CD4-positive, alpha-beta memory T cell (primary cell): Measurements from ENCODE around the gene IGLL1. TPM values are rescaled to one million over a fixed set of nuclear protein-coding genes. Genes with fewer than 3 reads are reported as not detected.

ENCODE experiments used
- CTCF ChIA-PET: fragments of 350-600 bp; sonication (Branson Sonifier 250); formaldehyde crosslinking; loops from one replicate; lab custom pipeline; 2021; ENCODE audit warnings: inconsistent platforms; ENCODE audit not compliant: partially characterized antibody; lab: Charles Lee
- POLR2A ChIA-PET: fragments of 350-600 bp; sonication (Branson Sonifier 250); formaldehyde crosslinking; loops from one replicate; lab custom pipeline; 2021; ENCODE audit not compliant: partially characterized antibody; lab: Charles Lee
- DNase-seq, 5 donors: peaks; one replicate each; pipeline versions ENCODE4 v3.0.0 to v3.0.0-alpha.2; 2020 to 2022; ENCODE audit warnings: mixed read lengths in 1 of 5
- H3K27ac ChIP-seq: one replicate; pipeline ENCODE4 v1.7.0; 2013; ENCODE audit warnings: low read depth, low read length
- H3K27me3 ChIP-seq: 2 replicates; pipeline ENCODE4 v1.7.0; 2013; ENCODE audit warnings: mild to moderate bottlenecking, low read length, moderate library complexity; ENCODE audit not compliant: insufficient read depth
- H3K36me3 ChIP-seq: 2 replicates; pipeline ENCODE4 v1.7.0; 2013; ENCODE audit warnings: mild to moderate bottlenecking, low read length, moderate library complexity; ENCODE audit not compliant: insufficient read depth
- H3K4me1 ChIP-seq: 2 replicates; pipeline ENCODE4 v1.7.0; 2013; ENCODE audit warnings: mild to moderate bottlenecking, low read length, moderate library complexity; ENCODE audit not compliant: insufficient read depth
- H3K4me3 ChIP-seq, 2 donors: one replicate each; pipeline ENCODE4 v1.7.0; 2013; ENCODE audit warnings: low read length in 2 of 2, mild to moderate bottlenecking in 1 of 2
- H3K9me3 ChIP-seq, 2 donors: one replicate each; pipeline ENCODE4 v1.7.0; 2013; ENCODE audit warnings: low read length in 2 of 2, control low read depth in 1 of 2; ENCODE audit not compliant: control insufficient read depth in 1 of 2
- H3K27ac Mint-ChIP-seq, 7 donors: one replicate each; pipeline ENCODE4 v1.8.0; 2020 to 2021; ENCODE audit warnings: mixed read lengths in 7 of 7, mild to moderate bottlenecking in 6 of 7, inconsistent platforms in 3 of 7, moderate library complexity in 3 of 7
- H3K27me3 Mint-ChIP-seq, 2 donors: one replicate each; pipeline ENCODE4 v1.8.0; 2020 to 2021; ENCODE audit warnings: mixed read lengths in 2 of 2
- H3K36me3 Mint-ChIP-seq, 2 donors: one replicate each; pipeline ENCODE4 v1.8.0; 2020 to 2021; ENCODE audit warnings: mixed read lengths in 2 of 2, inconsistent platforms in 1 of 2, mild to moderate bottlenecking in 1 of 2
- H3K4me1 Mint-ChIP-seq, 4 donors: one replicate each; pipeline ENCODE4 v1.8.0; 2020 to 2021; ENCODE audit warnings: mixed read lengths in 4 of 4, mild to moderate bottlenecking in 1 of 4
- H3K4me3 Mint-ChIP-seq, 8 donors: one replicate each; pipeline ENCODE4 v1.8.0; 2020 to 2021; ENCODE audit warnings: mixed read lengths in 8 of 8, mild to moderate bottlenecking in 7 of 8, moderate library complexity in 6 of 8, inconsistent platforms in 3 of 8
- H3K9me3 Mint-ChIP-seq, 8 donors: one replicate each; pipeline ENCODE4 v1.8.0; 2020 to 2021; ENCODE audit warnings: mixed read lengths in 8 of 8, mild to moderate bottlenecking in 5 of 8, inconsistent platforms in 3 of 8, moderate library complexity in 1 of 8
- intact Hi-C: fragments of 100-400 bp; cut with micrococcal nuclease; formaldehyde crosslinking; loops from one replicate; pipeline ENCODE4 v1.15.1; 2023
- polyA plus RNA-seq, 2 donors: library from polyadenylated mRNA; unstranded; fragments of 300-500 nt; fragmentation: Illumina TruSeq; gene quantifications; one replicate each; pipeline ENCODE4 v1.2.3, GENCODE V29; 2021
- total RNA-seq, 2 experiments: library from RNA; stranded (reverse); gene quantifications; one replicate each; pipeline ENCODE4 v1.2.3, GENCODE V29; 2021

The IGLL1 gene
- total and polyA plus RNA-seq, 4 experiments from 2014 or later = not detected

DNA sequence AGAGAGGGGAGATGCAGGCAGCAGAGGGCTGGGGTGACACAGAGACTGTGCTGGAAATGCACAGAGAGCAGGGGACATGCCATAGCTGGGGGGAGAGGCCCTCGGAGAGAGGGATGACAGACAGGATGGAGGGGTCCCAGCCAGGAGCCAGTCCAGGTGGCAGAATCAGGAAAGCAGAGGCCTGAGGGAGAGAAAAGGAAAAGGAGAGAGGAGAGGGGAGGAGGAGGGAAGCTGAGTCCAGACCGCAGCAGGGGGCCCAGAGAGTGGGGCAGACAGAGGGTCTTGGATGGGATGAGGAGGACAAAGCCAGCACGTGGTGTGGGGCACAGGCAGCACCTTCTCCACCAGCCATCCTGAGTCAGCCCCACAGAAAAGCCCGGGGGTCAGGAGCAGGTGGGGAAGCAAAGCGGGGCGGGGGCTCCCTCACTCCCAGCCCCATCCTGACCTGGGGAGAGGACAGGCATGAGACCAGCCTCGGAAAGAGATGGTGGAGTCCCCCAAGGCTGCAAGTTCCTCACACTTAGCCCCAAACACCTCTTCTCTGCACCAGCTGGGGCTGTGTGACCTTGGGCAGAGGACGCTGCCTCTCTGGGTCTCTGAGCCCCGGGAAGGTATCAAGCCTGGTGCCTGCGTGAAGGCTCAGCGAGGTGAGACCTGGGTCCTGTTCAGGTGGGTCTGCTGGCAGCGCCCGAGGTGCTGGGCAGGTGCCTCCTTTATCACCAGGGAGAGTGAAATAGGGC, 48.0 kb downstream of the IGLL1 start:
- H3K4me1 Mint-ChIP-seq = no peaks in the 10 kb centered on the region
- DNase-seq = no peak
- intact Hi-C loops = loop anchor here (10.0 kb wide), 1 partner anchor 357 kb away; no protein-coding TSS in a partner anchor

DNA sequence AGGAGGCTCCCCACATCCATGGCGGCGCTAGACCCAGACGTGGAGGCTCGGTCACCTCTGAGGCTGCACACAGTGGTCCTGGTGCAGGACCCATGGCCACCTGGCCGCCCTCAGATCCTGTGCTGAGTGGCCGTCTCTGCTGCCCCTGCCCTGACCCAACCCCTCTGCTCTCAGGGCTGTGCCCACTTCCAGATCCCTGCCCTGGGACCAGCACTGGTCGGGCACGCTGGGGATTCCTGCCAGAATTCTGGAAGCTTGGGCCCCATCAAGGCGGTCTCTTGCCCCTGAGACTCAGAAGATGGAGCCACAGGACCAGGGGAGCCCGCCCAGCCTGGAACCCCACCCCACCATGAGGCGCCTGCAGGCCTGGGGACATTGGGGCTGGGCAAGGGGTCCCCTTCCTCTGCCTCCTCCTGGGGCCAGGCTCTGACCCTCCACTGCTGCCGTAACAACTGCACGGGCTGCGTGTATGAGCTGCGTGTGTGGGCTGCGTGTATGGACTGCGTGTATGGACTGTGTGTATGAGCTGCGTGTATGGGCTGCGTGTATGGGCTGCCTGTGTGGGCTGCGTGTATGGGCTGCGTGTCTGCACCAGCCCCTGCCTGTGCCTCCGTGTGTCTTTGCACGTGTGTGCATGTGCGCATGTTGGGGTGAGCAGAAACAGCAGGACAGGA, 48.7 kb downstream of the IGLL1 start:
- no peaks in the 10 kb centered on the region for H3K4me1 ChIP-seq
- Mint-ChIP-seq H3K27ac (no peak overlapping the region), H3K4me3 (no peak overlapping the region), H3K36me3 (no peaks in the 10 kb centered on the region), H3K9me3 (peaks cover 0 to 1% (median 0%) of the 10 kb centered on the region in 8 donors), H3K4me1 (no peaks in the 10 kb centered on the region), H3K27me3 (peaks cover 8 to 17% of the 10 kb centered on the region in 2 donors)
- H3K36me3 ChIP-seq = no peaks in the 10 kb centered on the region
- ChIA-PET CTCF (no interaction called here), POLR2A (no interaction called here)
- no peak for DNase-seq
- no peaks in the 10 kb centered on the region for H3K9me3 ChIP-seq
- H3K27ac ChIP-seq = no peak overlapping the region
- no peaks in the 10 kb centered on the region for H3K27me3 ChIP-seq
- no peak overlapping the region for H3K4me3 ChIP-seq
- intact Hi-C loops = loop anchor here (10.0 kb wide), 1 partner anchor 357 kb away; no protein-coding TSS in a partner anchor

More for the DNA sequence above, 48.0 kb downstream of the IGLL1 start:
- H3K27ac ChIP-seq = no peak overlapping the region
- H3K36me3 ChIP-seq = no peaks in the 10 kb centered on the region
- H3K27me3 ChIP-seq = no peaks in the 10 kb centered on the region
- H3K4me1 ChIP-seq = no peaks in the 10 kb centered on the region
- Mint-ChIP-seq H3K36me3 (no peaks in the 10 kb centered on the region), H3K9me3 (peaks cover 0 to 1% (median 0%) of the 10 kb centered on the region in 8 donors), H3K27ac (no peak overlapping the region), H3K4me3 (no peak overlapping the region), H3K27me3 (peaks cover 8 to 17% of the 10 kb centered on the region in 2 donors)
- ChIA-PET POLR2A (no interaction called here), CTCF (no interaction called here)
- H3K9me3 ChIP-seq = no peaks in the 10 kb centered on the region
- no peak overlapping the region for H3K4me3 ChIP-seq

DNA sequence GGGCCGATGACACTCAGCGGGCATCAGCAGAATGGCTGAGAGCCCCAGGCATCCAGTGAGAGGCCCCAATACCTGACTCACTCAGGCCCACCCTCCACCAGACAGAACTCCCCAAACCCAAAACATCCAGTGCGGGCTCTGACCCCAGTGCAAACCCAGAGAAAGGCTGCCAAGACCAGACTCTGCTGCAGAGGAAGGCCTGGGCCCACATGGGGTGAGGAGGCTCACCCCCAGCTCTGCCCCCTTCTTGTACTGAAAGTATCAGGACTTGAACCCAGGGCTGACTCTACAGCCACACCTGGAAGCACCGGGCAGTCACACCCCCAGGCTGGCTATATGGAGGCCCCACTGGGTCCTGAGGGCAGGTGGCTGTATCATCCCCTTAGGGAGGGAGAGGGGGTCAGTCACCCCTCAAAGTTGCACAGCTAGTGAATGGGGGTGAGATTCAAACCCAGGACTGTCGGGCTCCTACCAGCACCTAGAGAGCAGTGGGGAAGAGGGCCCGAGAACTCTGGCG, 49.3 kb downstream of the IGLL1 start:
- Histone ChIP-seq H3K36me3 (no peaks in the 10 kb centered on the region), H3K9me3 (no peaks in the 10 kb centered on the region), H3K27ac (no peak overlapping the region), H3K4me1 (no peaks in the 10 kb centered on the region), H3K4me3 (no peak overlapping the region), H3K27me3 (no peaks in the 10 kb centered on the region)
- intact Hi-C loops = loop anchor here (10.0 kb wide), 1 partner anchor 356 kb away; no protein-coding TSS in a partner anchor
- no peaks in the 10 kb centered on the region for H3K4me1 Mint-ChIP-seq
- H3K27me3 Mint-ChIP-seq = peaks cover 8 to 17% of the 10 kb centered on the region in 2 donors
- POLR2A ChIA-PET = no interaction called here
- H3K9me3 Mint-ChIP-seq = peaks cover 0 to 1% (median 0%) of the 10 kb centered on the region in 8 donors
- H3K36me3 Mint-ChIP-seq = no peaks in the 10 kb centered on the region
- no peak for DNase-seq
- H3K27ac Mint-ChIP-seq = no peak overlapping the region
- H3K4me3 Mint-ChIP-seq = no peak overlapping the region
- CTCF ChIA-PET = no interaction called here

DNA sequence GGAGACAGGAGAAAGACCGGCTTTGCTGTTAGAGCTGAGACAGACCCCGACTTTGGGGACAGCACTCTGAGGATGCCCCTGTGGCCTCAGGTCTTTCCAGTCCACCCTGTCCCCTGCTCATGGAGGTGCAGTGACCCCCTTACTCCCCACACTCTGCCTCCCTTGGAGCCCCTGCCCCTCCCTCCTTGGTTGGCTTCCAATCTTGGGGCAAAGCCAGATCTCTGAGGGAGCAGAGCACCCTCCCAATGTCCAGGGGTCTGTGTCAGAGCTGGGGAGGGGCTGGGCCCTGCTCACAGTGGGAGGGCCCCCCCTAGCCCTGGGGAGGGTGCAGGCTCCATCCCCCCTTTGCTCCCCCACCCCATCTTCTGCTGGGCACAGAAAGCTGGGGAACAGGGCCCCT, 50.0 kb downstream of the IGLL1 start:
- CTCF ChIA-PET = interaction anchor here (1.3 kb wide), 1 partner anchor 9 kb away, joined by 3 read pairs; no protein-coding TSS in a partner anchor
- Mint-ChIP-seq H3K4me3 (no peak overlapping the region), H3K9me3 (peaks cover 0 to 1% (median 0%) of the 10 kb centered on the region in 8 donors), H3K4me1 (no peaks in the 10 kb centered on the region), H3K36me3 (no peaks in the 10 kb centered on the region), H3K27ac (no peak overlapping the region), H3K27me3 (peaks cover 8 to 16% of the 10 kb centered on the region in 2 donors)
- Histone ChIP-seq H3K9me3 (no peaks in the 10 kb centered on the region), H3K4me1 (no peaks in the 10 kb centered on the region), H3K27ac (no peak overlapping the region), H3K36me3 (no peaks in the 10 kb centered on the region), H3K27me3 (no peaks in the 10 kb centered on the region), H3K4me3 (no peak overlapping the region)
- DNase-seq = no peak
- POLR2A ChIA-PET = no interaction called here
- intact Hi-C loops = loop anchor here (10.0 kb wide), 1 partner anchor 355 kb away; no protein-coding TSS in a partner anchor

DNA sequence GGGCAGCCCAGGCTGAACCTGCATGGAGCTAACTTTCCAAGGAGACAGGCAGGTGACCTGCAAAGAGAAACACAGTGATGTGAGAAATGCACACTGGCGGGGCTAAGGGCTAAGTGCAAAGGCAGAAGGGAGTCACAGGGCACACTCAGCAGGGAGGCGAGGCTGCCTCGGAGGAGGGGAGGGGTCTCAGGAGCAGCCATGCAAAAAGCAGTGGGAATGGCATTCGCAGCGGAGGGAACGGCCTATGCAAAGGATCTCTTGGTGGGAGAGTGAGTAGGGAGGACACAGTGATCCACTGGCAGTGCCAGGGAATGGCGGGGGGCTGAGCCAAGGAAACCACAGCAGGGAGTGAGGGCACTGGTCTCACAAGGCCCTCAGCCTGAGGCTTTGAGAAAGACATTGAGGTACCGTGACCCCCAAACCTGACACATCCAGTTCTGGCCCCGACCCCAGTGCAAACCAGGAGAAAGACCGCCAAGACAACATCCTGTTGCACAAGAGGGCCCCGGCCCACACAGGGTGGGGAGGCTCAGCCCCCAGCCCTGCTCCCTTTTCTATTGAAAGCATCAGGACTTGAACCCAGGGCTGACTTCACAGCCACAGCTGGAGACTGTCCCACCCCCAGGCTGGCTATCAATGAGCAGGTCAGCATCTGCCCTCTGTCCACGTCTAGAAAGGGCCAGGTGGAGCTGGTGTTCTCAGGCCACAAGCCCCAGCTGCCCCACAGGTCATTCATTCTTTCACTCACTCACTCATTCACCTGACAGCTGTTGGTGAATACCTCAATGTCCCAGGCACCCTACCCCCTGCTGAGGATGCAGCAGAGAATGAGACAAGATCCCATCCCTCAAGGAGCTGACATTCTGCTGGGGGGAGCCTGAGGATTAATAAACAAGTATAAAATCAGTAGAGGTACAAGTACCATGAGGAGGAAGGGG, 50.7 kb downstream of the IGLL1 start:
- Histone ChIP-seq H3K4me1 (no peaks in the 10 kb centered on the region), H3K27ac (no peak overlapping the region), H3K27me3 (no peaks in the 10 kb centered on the region), H3K36me3 (no peaks in the 10 kb centered on the region), H3K9me3 (no peaks in the 10 kb centered on the region), H3K4me3 (no peak overlapping the region)
- ChIA-PET CTCF (interaction anchor here (1.3 kb wide), 1 partner anchor 9 kb away, joined by 3 read pairs; no protein-coding TSS in a partner anchor), POLR2A (no interaction called here)
- intact Hi-C loops = loop anchor here (10.0 kb wide), 1 partner anchor 355 kb away; no protein-coding TSS in a partner anchor
- DNase-seq = no peak
- peak overlapping the region in 1 of 8 donors; percentile 39 for H3K4me3 Mint-ChIP-seq
- no peaks in the 10 kb centered on the region for H3K4me1 Mint-ChIP-seq
- peaks cover 8 to 16% of the 10 kb centered on the region in 2 donors for H3K27me3 Mint-ChIP-seq
- H3K27ac Mint-ChIP-seq = peak overlapping the region in 1 of 7 donors; percentile 12
- H3K36me3 Mint-ChIP-seq = no peaks in the 10 kb centered on the region
- peaks cover 0 to 1% (median 0%) of the 10 kb centered on the region in 8 donors for H3K9me3 Mint-ChIP-seq

DNA sequence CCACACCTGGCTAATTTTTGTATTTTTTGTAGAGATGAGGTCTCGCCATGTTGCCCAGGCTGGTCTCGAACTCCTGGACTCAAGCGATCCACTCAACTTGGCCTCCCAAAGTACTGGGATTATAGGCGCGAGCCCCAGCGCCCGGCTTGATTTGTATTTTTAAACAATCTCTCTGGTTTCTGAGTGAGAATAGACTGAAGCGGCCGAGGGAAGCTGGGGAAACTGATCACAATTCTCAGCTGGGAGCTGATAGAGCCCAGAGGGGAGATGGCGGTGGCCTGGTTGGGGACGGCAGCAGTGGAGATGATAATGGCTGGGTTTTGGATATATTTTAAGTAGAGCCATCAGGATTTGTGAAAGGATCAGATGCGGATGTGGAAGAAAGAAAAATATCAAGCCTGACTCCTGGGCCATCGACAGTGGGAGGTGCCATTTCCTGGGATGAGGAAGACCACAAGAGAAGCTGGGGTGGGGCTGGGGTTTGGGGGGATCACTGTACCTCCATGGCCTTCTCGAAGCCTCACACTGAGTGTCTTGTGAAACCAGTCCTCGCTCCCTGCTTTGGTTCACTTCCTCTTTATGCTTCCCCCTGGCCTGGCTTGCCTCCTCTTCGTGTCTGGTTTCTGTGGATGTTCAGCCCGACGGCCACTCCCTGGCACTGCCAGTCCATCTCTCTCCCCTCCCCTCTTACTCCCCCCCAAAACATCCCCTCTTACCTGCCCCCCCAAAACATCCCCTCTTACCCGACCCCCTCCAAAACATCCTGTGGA, 51.9 kb downstream of the IGLL1 start:
- ChIA-PET POLR2A (no interaction called here), CTCF (no interaction called here)
- H3K4me3 ChIP-seq = no peak overlapping the region
- Mint-ChIP-seq H3K36me3 (no peaks in the 10 kb centered on the region), H3K4me1 (no peaks in the 10 kb centered on the region), H3K9me3 (peaks cover 0 to 1% (median 0%) of the 10 kb centered on the region in 8 donors), H3K27ac (no peak overlapping the region), H3K4me3 (no peak overlapping the region), H3K27me3 (peaks cover 6 to 11% of the 10 kb centered on the region in 2 donors)
- intact Hi-C loops = no loop called here
- no peaks in the 10 kb centered on the region for H3K27me3 ChIP-seq
- no peaks in the 10 kb centered on the region for H3K36me3 ChIP-seq
- DNase-seq = no peak
- no peaks in the 10 kb centered on the region for H3K4me1 ChIP-seq
- H3K9me3 ChIP-seq = no peaks in the 10 kb centered on the region
- no peak overlapping the region for H3K27ac ChIP-seq
